ENCODE data around the gene FEM1C. TPM values are rescaled to one million over a fixed set of nuclear protein-coding genes. Genes with fewer than 3 reads are reported as not detected.

FEM1C gene
- polyA plus RNA-seq, 3 donors from 2014 or later, result 0.73 to 2.0 (median 1.5) TPM

- Mint-ChIP-seq H3K27me3 (ENCODE audit: low read depth in 3 of 3) (peaks cover 0 to 4% (median 0%) of the 10 kb centered on the region in 3 donors), H3K27ac (no peak overlapping the region), H3K9me3 (no peaks in the 10 kb centered on the region), H3K36me3 (peaks cover 11 to 28% (median 14%) of the 10 kb centered on the region in 3 donors), H3K4me1 (peaks cover 30 to 51% of the 10 kb centered on the region in 2 donors), H3K4me3 (no peak overlapping the region)
- no peak for DNase-seq
Measured at GRCh38 chr5:115524199-115524847, 20.3 kb downstream of the FEM1C start.

- peak overlapping the region in 2 of 6 donors; percentile 10 to 51 for H3K27ac Mint-ChIP-seq
- H3K36me3 Mint-ChIP-seq, result peaks cover 9 to 20% (median 9%) of the 10 kb centered on the region in 3 donors
- DNase-seq, result no peak
- no peaks in the 10 kb centered on the region for H3K9me3 Mint-ChIP-seq
- peaks cover 0 to 4% (median 0%) of the 10 kb centered on the region in 3 donors for H3K27me3 Mint-ChIP-seq (ENCODE audit: low read depth in 3 of 3)
- H3K4me1 Mint-ChIP-seq, result peaks cover 17 to 36% of the 10 kb centered on the region in 2 donors
- no peak overlapping the region for H3K4me3 Mint-ChIP-seq
Measured at GRCh38 chr5:115522832-115523403, 21.7 kb downstream of the FEM1C start.

GRCh38 chr5:115520191-115520590 is 24.4 kb downstream of the FEM1C start:
- Mint-ChIP-seq H3K9me3 (no peaks in the 10 kb centered on the region), H3K27ac (no peak overlapping the region), H3K4me3 (no peak overlapping the region), H3K27me3 (ENCODE audit: low read depth in 3 of 3) (peaks cover 0 to 4% (median 0%) of the 10 kb centered on the region in 3 donors), H3K4me1 (peaks cover 11 to 18% of the 10 kb centered on the region in 2 donors), H3K36me3 (peaks cover 6 to 25% (median 8%) of the 10 kb centered on the region in 3 donors)
- no peak for DNase-seq

GRCh38 chr5:115516372-115516771 is 28.2 kb downstream of the FEM1C start:
- peaks cover 3 to 16% (median 8%) of the 10 kb centered on the region in 3 donors for H3K36me3 Mint-ChIP-seq
- H3K9me3 Mint-ChIP-seq, result no peaks in the 10 kb centered on the region
- no peak overlapping the region for H3K27ac Mint-ChIP-seq

GRCh38 chr5:115514220-115514619 is 30.4 kb downstream of the FEM1C start:
- Mint-ChIP-seq H3K27ac (no peak overlapping the region), H3K4me1 (no peaks in the 10 kb centered on the region), H3K36me3 (peaks cover 0 to 16% (median 8%) of the 10 kb centered on the region in 3 donors), H3K9me3 (no peaks in the 10 kb centered on the region), H3K27me3 (ENCODE audit: low read depth in 3 of 3) (no peaks in the 10 kb centered on the region), H3K4me3 (no peak overlapping the region)
- DNase-seq, result no peak

More at GRCh38 chr5:115516372-115516771, 28.2 kb downstream of the FEM1C start:
- Mint-ChIP-seq H3K4me3 (no peak overlapping the region), H3K27me3 (ENCODE audit: low read depth in 3 of 3) (no peaks in the 10 kb centered on the region), H3K4me1 (no peaks in the 10 kb centered on the region)
- DNase-seq, result no peak

- Mint-ChIP-seq H3K4me3 (no peak overlapping the region), H3K9me3 (no peaks in the 10 kb centered on the region), H3K4me1 (no peaks in the 10 kb centered on the region), H3K36me3 (peaks cover 0 to 16% (median 0%) of the 10 kb centered on the region in 3 donors), H3K27me3 (ENCODE audit: low read depth in 3 of 3) (peaks cover 0 to 2% (median 0%) of the 10 kb centered on the region in 3 donors), H3K27ac (no peak overlapping the region)
- DNase-seq, result no peak
Measured at GRCh38 chr5:115511632-115512031, 32.9 kb downstream of the FEM1C start.

- Mint-ChIP-seq H3K4me3 (no peak overlapping the region), H3K27me3 (ENCODE audit: low read depth in 3 of 3) (peaks cover 0 to 4% (median 0%) of the 10 kb centered on the region in 3 donors), H3K9me3 (no peaks in the 10 kb centered on the region), H3K4me1 (no peaks in the 10 kb centered on the region), H3K36me3 (peaks cover 0 to 16% (median 0%) of the 10 kb centered on the region in 3 donors), H3K27ac (no peak overlapping the region)
- DNase-seq, result no peak
Measured at GRCh38 chr5:115510145-115510645, 34.4 kb downstream of the FEM1C start.

GRCh38 chr5:115509547-115509946 is 35.0 kb downstream of the FEM1C start:
- Mint-ChIP-seq H3K27me3 (ENCODE audit: low read depth in 3 of 3) (peaks cover 0 to 4% (median 0%) of the 10 kb centered on the region in 3 donors), H3K4me1 (no peaks in the 10 kb centered on the region), H3K9me3 (no peaks in the 10 kb centered on the region), H3K36me3 (peaks cover 0 to 16% (median 0%) of the 10 kb centered on the region in 3 donors), H3K27ac (no peak overlapping the region), H3K4me3 (no peak overlapping the region)
- no peak for DNase-seq

- DNase-seq, result no peak
- H3K4me3 Mint-ChIP-seq, result no peak overlapping the region
- no peaks in the 10 kb centered on the region for H3K9me3 Mint-ChIP-seq
- peaks cover 0 to 9% (median 0%) of the 10 kb centered on the region in 3 donors for H3K36me3 Mint-ChIP-seq
- no peaks in the 10 kb centered on the region for H3K4me1 Mint-ChIP-seq
- no peak overlapping the region for H3K27ac Mint-ChIP-seq
- H3K27me3 Mint-ChIP-seq (ENCODE audit: low read depth in 3 of 3), result peaks cover 1 to 5% (median 4%) of the 10 kb centered on the region in 3 donors
Measured at GRCh38 chr5:115507681-115508080, 36.9 kb downstream of the FEM1C start.

GRCh38 chr5:115503420-115503819 is 41.2 kb downstream of the FEM1C start:
- Mint-ChIP-seq H3K4me3 (no peak overlapping the region), H3K27ac (no peak overlapping the region), H3K36me3 (no peaks in the 10 kb centered on the region), H3K27me3 (ENCODE audit: low read depth in 3 of 3) (peaks cover 5 to 14% (median 5%) of the 10 kb centered on the region in 3 donors), H3K4me1 (no peaks in the 10 kb centered on the region), H3K9me3 (no peaks in the 10 kb centered on the region)
- no peak for DNase-seq

- no peaks in the 10 kb centered on the region for H3K4me1 Mint-ChIP-seq
- no peak for DNase-seq
- H3K9me3 Mint-ChIP-seq, result no peaks in the 10 kb centered on the region
- no peak overlapping the region for H3K4me3 Mint-ChIP-seq
- H3K36me3 Mint-ChIP-seq, result no peaks in the 10 kb centered on the region
- peaks cover 5 to 17% (median 8%) of the 10 kb centered on the region in 3 donors for H3K27me3 Mint-ChIP-seq (ENCODE audit: low read depth in 3 of 3)
- H3K27ac Mint-ChIP-seq, result no peak overlapping the region
Measured at GRCh38 chr5:115501464-115502210, 42.9 kb downstream of the FEM1C start.

GRCh38 chr5:115500225-115500624 is 44.4 kb downstream of the FEM1C start:
- no peaks in the 10 kb centered on the region for H3K36me3 Mint-ChIP-seq
- no peaks in the 10 kb centered on the region for H3K4me1 Mint-ChIP-seq
- H3K27ac Mint-ChIP-seq, result no peak overlapping the region
- no peak for DNase-seq
- no peak overlapping the region for H3K4me3 Mint-ChIP-seq
- H3K9me3 Mint-ChIP-seq, result no peaks in the 10 kb centered on the region
- H3K27me3 Mint-ChIP-seq (ENCODE audit: low read depth in 3 of 3), result peaks cover 5 to 18% (median 11%) of the 10 kb centered on the region in 3 donors

- H3K4me3 Mint-ChIP-seq, result no peak overlapping the region
- peaks cover 4 to 20% (median 14%) of the 10 kb centered on the region in 3 donors for H3K27me3 Mint-ChIP-seq (ENCODE audit: low read depth in 3 of 3)
- no peaks in the 10 kb centered on the region for H3K4me1 Mint-ChIP-seq
- H3K27ac Mint-ChIP-seq, result no peak overlapping the region
- no peak for DNase-seq
- no peaks in the 10 kb centered on the region for H3K9me3 Mint-ChIP-seq
- no peaks in the 10 kb centered on the region for H3K36me3 Mint-ChIP-seq
Measured at GRCh38 chr5:115496936-115497576, 47.5 kb downstream of the FEM1C start.
